Measurements from ENCODE around the gene DDAH1.

The DDAH1 gene

DNA sequence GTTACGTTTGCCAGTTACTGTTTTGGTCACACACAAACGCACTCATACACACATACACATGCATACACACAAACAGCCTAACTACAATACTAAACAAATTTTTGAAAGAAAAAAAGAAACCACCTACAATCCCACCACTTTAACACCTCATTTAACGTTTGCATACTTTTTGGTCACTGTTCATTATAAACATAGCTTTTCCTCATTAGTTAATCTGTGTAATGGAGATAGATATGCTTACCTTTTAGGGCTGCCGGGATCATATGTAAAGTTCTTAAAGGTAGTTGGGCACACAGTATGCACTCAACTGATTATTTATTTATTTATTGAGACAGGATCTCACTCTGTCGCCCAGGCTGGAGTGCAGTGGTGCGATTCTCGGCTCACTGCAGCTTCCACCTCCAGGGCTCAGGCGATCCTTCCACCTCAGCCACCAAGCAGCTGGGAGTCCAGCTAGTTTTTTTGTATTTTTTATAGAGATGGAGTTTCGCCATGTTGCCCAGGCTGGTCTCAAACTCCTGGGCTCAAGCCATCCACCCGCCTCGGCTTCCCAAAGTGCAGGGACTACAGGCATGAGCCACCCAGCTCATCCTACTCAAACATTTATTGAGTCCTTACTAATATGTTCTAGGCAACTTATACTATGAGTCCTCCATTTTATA lies 187.8 kb downstream of the DDAH1 start:
- TF ChIP-seq, protein P1, sequence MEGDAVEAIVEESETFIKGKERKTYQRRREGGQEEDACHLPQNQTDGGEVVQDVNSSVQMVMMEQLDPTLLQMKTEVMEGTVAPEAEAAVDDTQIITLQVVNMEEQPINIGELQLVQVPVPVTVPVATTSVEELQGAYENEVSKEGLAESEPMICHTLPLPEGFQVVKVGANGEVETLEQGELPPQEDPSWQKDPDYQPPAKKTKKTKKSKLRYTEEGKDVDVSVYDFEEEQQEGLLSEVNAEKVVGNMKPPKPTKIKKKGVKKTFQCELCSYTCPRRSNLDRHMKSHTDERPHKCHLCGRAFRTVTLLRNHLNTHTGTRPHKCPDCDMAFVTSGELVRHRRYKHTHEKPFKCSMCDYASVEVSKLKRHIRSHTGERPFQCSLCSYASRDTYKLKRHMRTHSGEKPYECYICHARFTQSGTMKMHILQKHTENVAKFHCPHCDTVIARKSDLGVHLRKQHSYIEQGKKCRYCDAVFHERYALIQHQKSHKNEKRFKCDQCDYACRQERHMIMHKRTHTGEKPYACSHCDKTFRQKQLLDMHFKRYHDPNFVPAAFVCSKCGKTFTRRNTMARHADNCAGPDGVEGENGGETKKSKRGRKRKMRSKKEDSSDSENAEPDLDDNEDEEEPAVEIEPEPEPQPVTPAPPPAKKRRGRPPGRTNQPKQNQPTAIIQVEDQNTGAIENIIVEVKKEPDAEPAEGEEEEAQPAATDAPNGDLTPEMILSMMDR (IDR thresholded peaks at IDR 0.05; ENCODE audit: low read depth, low read length, missing control alignments): no peak
- H3K4me3 ChIP-seq (ENCODE audit: low read depth, low read length): peak overlapping the region; percentile 75
- no peak for DNase-seq (ENCODE audit: low read depth)

DNA sequence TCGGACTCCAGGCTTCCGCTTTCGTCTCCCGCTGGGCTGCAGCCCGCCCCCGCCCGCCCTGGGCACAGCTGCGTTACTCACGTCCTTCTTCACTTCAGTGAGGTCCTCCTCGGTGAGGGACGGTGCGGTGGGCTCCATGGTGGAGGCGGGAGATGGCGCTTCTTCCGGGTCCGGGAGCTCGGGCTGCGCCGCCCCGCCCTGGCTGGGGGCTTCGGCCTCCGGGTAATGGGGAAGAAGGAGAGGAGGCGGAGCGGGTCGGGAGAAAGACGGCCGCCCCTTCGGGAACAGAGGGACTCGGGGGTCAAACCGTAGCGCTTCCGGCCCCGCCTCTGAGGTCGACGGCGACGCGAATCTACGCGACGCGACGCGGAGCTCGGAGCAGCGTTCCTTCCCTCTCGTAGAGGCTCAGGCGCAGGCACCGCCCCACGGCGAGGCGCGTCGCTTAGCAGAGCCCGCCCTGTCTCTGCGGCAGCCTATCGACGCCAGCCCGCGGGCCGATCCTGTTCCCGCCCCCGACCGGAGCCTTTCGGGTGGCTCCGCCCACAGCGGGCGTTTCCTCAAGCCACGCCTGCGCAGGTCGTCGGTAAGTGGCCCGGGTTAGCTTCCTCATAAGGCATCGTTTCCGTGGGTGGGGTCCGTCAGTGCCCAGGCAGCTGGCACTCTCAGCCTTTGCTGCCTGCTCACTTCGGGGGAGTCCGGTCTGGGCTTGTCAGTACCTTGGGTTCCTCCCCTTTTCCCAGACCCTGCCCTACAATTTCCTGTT lies 188.6 kb downstream of the DDAH1 start, which contains the start of gene BCL10:
BCL10 (minus strand) TSS at position 418 of the 763 bp plus-strand sequence; CDS start at position 138, 280 bp downstream.
- TF ChIP-seq, protein P1 (IDR thresholded peaks at IDR 0.05; ENCODE audit: low read depth, low read length, missing control alignments): no peak
- DNase-seq (ENCODE audit: low read depth): peak; percentile 93
- H3K4me3 ChIP-seq (ENCODE audit: low read depth, low read length): peak within 1 kb of the TSS; percentile 75

DNA sequence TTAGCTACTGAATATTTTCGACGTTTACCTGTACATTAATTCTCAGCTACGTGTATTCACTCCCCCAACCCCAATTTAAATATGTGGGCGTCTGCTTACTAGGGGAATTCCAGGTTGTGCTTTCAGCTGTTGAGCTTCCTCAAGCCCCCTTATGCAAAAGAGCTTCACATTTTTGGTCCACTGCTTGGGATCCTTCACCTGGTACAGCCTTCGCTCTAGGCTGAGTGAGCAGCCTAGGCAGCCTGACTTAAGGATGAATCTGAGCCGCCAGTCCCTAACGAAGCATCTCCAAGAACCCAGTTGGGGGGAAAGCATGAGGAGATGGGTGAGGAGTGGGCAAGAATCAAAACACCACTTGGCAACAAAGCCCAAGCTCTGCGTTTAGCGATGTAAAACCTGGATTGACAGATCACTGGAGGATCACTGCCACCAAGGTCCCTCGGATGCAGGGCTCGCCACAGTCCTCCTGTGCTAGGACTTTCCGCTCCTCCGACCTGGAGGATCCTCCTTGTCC lies 189.2 kb downstream of the DDAH1 start:
- TF ChIP-seq, protein P1 (IDR thresholded peaks at IDR 0.05; ENCODE audit: low read depth, low read length, missing control alignments): no peak
- H3K4me3 ChIP-seq (ENCODE audit: low read depth, low read length): peak overlapping the region; percentile 75
- DNase-seq (ENCODE audit: low read depth): peak; percentile 36

DNA sequence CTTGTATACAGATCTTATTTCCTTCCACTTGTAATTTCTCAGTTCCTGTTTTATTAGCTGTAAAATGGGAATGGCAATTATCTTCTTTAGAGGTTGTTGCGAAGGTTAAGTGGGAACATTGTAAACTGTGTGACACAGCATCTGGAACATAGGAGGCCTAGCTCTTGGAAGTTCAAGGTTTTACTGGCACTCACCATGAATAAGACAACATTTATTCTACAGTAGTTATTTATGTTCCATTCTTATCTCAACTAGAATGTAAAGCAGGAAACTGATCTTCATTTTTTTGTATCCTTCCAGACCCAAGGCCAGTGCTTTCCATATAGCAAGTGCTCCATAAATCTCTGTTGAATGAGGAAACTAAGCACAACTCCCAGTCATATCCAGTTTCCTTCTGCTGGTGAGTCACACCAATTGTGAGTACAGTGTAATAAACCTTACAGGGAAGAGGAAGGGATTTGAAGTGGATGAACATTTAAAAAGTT lies 189.9 kb downstream of the DDAH1 start:
- TF ChIP-seq, protein P1 (IDR thresholded peaks at IDR 0.05; ENCODE audit: low read depth, low read length, missing control alignments): no peak
- no peak for DNase-seq (ENCODE audit: low read depth)
- peak overlapping the region; percentile 75 for H3K4me3 ChIP-seq (ENCODE audit: low read depth, low read length)

DNA sequence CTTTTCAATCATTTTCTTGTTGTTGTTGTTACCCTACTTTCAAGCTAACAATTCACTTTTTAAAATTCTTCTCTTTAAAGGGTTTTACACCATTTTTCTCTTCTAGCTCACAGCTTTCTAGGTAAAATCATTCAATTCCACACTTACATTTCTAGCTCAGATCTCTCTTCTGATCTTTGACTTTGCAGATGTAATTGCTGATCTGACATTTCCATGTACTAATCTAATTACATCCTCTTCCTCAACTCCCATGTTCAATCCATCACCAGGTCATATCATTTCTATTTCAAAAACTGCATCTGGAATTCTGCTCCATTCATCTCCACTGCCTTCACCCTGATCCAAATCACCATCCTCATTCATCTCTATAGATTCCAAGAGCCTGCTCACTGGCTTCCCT lies 191.6 kb downstream of the DDAH1 start:
- TF ChIP-seq, protein P1 (IDR thresholded peaks at IDR 0.05; ENCODE audit: low read depth, low read length, missing control alignments): no peak
- H3K4me3 ChIP-seq (ENCODE audit: low read depth, low read length): no peak overlapping the region
- DNase-seq (ENCODE audit: low read depth): no peak

DNA sequence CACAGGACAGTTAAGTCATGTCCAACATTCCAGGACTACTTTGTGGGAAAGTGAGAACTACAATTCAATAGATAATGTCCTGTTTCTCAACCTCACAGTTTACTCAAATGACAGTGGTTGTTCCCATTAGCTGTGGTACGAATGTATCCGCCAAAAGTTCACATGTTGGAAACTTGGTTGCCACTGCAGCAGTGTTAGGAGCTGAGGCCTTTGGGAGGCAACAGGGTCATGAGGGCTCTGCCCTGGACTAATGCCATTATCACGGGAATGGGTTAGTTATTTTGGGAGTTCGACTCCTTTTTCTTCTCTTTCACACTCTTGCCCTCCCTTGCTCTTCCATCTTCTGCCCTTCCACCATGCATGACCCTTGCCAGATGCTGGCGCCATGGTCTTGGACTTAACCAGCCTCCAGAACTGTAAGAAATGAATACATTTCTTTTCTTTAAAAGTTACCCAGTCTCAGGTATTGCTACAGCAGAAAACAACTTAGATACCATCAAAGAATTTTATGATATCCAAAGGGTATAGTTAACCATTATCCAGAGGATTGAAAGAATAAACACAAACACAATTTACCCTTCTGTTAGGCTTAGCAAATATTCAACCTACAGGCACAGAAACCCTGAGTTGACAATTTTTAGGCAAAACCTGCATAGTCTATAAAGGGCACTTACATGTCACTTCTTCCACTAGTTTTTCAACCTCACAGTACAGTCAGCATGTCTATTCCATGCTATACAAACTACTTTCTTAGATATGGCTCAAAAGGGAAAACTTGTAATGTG lies 196.0 kb downstream of the DDAH1 start:
- no peak overlapping the region for H3K4me3 ChIP-seq (ENCODE audit: low read depth, low read length)
- TF ChIP-seq, protein P1 (IDR thresholded peaks at IDR 0.05; ENCODE audit: low read depth, low read length, missing control alignments): no peak
- DNase-seq (ENCODE audit: low read depth): no peak
